ENCODE data around the gene SLC4A11. TPM values are rescaled to one million over a fixed set of nuclear protein-coding genes. Genes with fewer than 3 reads are reported as not detected.
A peak's percentile ranks its signal among the peaks of the same experiment; 100 is the strongest.
"Not testable (repeated sequence)": the region's sequence is repeated elsewhere in the genome, so short reads cannot be mapped to it uniquely, and the experiment has no call there.

The SLC4A11 gene
- total RNA-seq, 4 donors from 2014 or later: 2.0 to 3.3 (median 2.3) TPM

DNA sequence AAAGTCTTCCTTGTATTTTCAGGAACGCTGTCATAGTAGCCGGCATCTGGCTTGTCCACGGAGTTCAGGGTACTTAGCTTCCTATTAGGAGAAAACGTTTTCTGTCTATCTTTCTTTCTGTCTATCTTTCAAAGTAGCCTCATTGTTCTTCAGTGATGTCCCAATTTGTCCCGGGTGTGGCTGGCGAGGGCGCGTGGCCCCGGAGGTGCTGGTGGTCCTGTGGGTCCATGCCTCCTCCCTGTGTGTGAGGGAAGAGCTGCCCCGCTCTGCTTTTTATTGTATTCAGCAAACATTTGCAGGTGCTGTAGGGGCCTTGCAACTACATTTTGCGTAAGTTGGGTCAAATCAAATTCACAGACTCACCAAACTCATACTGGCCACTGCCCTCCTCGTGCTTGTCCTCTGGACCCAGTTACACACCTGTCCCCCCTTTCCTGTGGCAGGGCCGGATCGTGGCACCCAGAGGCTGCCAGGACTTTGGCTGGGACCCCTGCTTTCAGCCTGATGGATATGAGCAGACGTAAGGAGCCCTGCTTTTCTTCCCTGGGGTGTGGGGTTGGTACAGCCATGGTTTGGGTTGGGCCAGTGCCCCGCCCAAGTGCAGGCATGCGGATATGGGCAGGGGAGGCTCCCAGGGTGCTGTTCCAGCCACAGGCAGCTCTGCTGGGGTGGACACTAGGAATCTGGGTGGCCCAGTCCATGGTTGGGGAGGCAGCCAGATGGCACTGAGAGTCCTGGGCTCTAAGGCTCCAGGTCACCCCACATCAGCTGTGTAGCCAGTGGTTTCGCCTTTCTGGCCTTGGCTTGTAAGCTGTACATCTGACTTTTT lies 17.4 kb downstream of the SLC4A11 start:
- ATAC-seq (peak; percentile 86 to 89), DNase-seq (peak; percentile 73 to 87)
- Histone ChIP-seq H3K4me1 (peaks cover 29 to 34% of the 10 kb centered on the region in 2 donors), H3K27me3 (no peaks in the 10 kb centered on the region), H3K4me3 (no peak overlapping the region), H3K36me3 (peaks cover 0 to 10% of the 10 kb centered on the region in 2 donors), H3K9me3 (no peaks in the 10 kb centered on the region), H3K27ac (peak overlapping the region; percentile 70 to 86 (median 81))
- intact Hi-C loops (cut with DNase I; ENCODE audit: low total_unique reads): loop anchor here (5.0 kb wide), 2 partner anchors 56 to 99 kb away; no protein-coding TSS in a partner anchor
- in situ Hi-C loops (cut with MboI; ENCODE audit: low sequenced_read_pairs in 4 of 4): no loop called here
- TF ChIP-seq POLR2A (IDR thresholded peaks at IDR 0.05): no peak

- Histone ChIP-seq H3K4me1 (peaks cover 23 to 26% of the 10 kb centered on the region in 2 donors), H3K27ac (no peak overlapping the region), H3K27me3 (no peaks in the 10 kb centered on the region), H3K36me3 (peaks cover 0 to 35% of the 10 kb centered on the region in 2 donors), H3K9me3 (no peaks in the 10 kb centered on the region), H3K4me3 (no peak overlapping the region)
- peak in 1 of 2 donors; percentile 45 for DNase-seq
- peak in 1 of 2 donors; percentile 32 for ATAC-seq
- no peak for TF ChIP-seq POLR2A (IDR thresholded peaks at IDR 0.05)
- TF ChIP-seq, protein P1, sequence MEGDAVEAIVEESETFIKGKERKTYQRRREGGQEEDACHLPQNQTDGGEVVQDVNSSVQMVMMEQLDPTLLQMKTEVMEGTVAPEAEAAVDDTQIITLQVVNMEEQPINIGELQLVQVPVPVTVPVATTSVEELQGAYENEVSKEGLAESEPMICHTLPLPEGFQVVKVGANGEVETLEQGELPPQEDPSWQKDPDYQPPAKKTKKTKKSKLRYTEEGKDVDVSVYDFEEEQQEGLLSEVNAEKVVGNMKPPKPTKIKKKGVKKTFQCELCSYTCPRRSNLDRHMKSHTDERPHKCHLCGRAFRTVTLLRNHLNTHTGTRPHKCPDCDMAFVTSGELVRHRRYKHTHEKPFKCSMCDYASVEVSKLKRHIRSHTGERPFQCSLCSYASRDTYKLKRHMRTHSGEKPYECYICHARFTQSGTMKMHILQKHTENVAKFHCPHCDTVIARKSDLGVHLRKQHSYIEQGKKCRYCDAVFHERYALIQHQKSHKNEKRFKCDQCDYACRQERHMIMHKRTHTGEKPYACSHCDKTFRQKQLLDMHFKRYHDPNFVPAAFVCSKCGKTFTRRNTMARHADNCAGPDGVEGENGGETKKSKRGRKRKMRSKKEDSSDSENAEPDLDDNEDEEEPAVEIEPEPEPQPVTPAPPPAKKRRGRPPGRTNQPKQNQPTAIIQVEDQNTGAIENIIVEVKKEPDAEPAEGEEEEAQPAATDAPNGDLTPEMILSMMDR (IDR thresholded peaks at IDR 0.05 in 4 of 5, conservative IDR thresholded peaks at IDR 0.05 in 1 of 5): peak; percentile 77 to 96 (median 92)
- intact Hi-C loops (cut with DNase I; ENCODE audit: low total_unique reads) (loop anchor here (1.0 to 2.0 kb wide), 2 partner anchors 30 to 98 kb away; no protein-coding TSS in a partner anchor), in situ Hi-C loops (cut with MboI; ENCODE audit: low sequenced_read_pairs in 4 of 4) (loop anchor here in 3 of 4 donors (5.0 to 10.0 kb wide), 3 partner anchors 94 to 99 kb away; no protein-coding TSS in a partner anchor)
These were observed 20.5 kb downstream of the SLC4A11 start for GRCh38 chr20:3218307-3218988.

- H3K4me3 ChIP-seq; H3K9me3 ChIP-seq; intact Hi-C loops (cut with DNase I; ENCODE audit: low total_unique reads); ATAC-seq; H3K27me3 ChIP-seq; H3K27ac ChIP-seq; DNase-seq: not testable (repeated sequence)
- in situ Hi-C loops (cut with MboI; ENCODE audit: low sequenced_read_pairs in 4 of 4): loop anchor here in 3 of 4 donors (5.0 to 10.0 kb wide), 3 partner anchors 97 to 102 kb away; no protein-coding TSS in a partner anchor
- peaks cover 0 to 40% of the 10 kb centered on the region in 2 donors for H3K36me3 ChIP-seq
- peaks cover 5 to 11% of the 10 kb centered on the region in 2 donors for H3K4me1 ChIP-seq
These were observed 23.6 kb downstream of the SLC4A11 start for GRCh38 chr20:3215359-3215917.

DNA sequence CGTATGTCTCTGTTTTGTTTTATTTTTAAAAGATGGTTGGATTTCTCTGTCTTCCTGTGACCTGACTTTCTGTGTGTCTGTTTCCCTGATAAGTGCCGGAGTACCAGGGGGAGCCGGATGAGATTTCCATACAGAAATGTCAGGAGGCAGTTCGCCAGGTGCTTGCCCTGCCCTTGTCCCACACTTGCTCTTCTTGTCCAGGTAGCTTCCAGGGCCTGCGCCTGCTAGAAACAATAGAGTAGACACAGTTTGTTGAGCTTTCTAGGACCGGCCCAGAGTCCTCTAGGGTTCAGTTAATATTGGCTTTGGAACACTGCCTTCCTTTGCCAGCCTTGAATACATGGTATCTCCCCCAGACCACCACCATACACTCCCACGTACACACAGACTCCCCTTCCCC lies 25.8 kb downstream of the SLC4A11 start:
- DNase-seq: no peak
- H3K4me3 ChIP-seq: no peak overlapping the region
- no peaks in the 10 kb centered on the region for H3K9me3 ChIP-seq
- peaks cover 7 to 16% of the 10 kb centered on the region in 2 donors for H3K4me1 ChIP-seq
- no peaks in the 10 kb centered on the region for H3K27me3 ChIP-seq
- no peak overlapping the region for H3K27ac ChIP-seq
- intact Hi-C loops (cut with DNase I; ENCODE audit: low total_unique reads): no loop called here
- no peak for TF ChIP-seq POLR2A (IDR thresholded peaks at IDR 0.05)
- TF ChIP-seq, protein P1 (IDR thresholded peaks at IDR 0.05 in 4 of 5, conservative IDR thresholded peaks at IDR 0.05 in 1 of 5): no peak
- peaks cover 0 to 40% of the 10 kb centered on the region in 2 donors for H3K36me3 ChIP-seq
- ATAC-seq: no peak
- in situ Hi-C loops (cut with MboI; ENCODE audit: low sequenced_read_pairs in 4 of 4): loop anchor here in 1 of 4 donors (10.0 kb wide), 1 partner anchor 102 kb away; no protein-coding TSS in a partner anchor

DNA sequence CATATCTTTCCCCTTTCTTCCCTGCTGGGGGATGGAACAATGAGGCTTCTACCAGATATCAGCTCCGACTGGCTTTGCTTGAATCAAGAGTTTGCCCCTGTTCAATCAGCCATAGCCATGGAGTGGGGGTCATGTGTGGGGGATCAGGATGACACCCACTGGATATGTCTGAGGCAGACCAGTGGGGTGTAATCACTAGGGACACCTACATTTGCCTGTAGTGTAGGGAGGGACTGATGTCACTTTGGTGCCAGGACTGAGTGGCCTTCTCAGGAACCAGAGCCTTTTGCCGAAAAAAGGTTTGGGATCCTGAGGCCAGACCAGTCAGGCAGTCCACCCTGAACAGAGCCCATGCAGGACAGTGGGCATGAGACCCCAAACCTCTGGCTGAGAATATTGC lies 28.6 kb downstream of the SLC4A11 start:
- ATAC-seq: no peak
- TF ChIP-seq POLR2A (IDR thresholded peaks at IDR 0.05): no peak
- TF ChIP-seq, protein P1 (IDR thresholded peaks at IDR 0.05 in 4 of 5, conservative IDR thresholded peaks at IDR 0.05 in 1 of 5): no peak
- intact Hi-C loops (cut with DNase I; ENCODE audit: low total_unique reads): no loop called here
- Histone ChIP-seq H3K36me3 (peaks cover 0 to 19% of the 10 kb centered on the region in 2 donors), H3K9me3 (no peaks in the 10 kb centered on the region), H3K27me3 (no peaks in the 10 kb centered on the region), H3K4me3 (peak overlapping the region; percentile 76 to 97 (median 90)), H3K27ac (peak overlapping the region in 1 of 4 donors; percentile 79), H3K4me1 (peaks cover 7 to 15% of the 10 kb centered on the region in 2 donors)
- in situ Hi-C loops (cut with MboI; ENCODE audit: low sequenced_read_pairs in 4 of 4): loop anchor here in 1 of 4 donors (10.0 kb wide), 1 partner anchor 104 kb away; no protein-coding TSS in a partner anchor
- DNase-seq: no peak

All from gastrocnemius medialis (tissue), 4 donors.